Stimulated activated CD8-positive, alpha-beta memory T cell treated with anti-CD3 and anti-CD28 coated beads, Interleukin-12 subunit alpha, Interleukin-12 subunit beta, amount 100 ng/mL, for 1 hour (primary cell): ENCODE data around the gene PTPRG.

Experiments used
- DNase-seq: peaks from one replicate; pipeline ENCODE4 v3.0.0-alpha.2; 2020; ENCODE audit warnings: low read depth

PTPRG gene

GRCh38 chr3:61928039-61928438, 366.7 kb downstream of the PTPRG start:
- no peak for DNase-seq

DNA sequence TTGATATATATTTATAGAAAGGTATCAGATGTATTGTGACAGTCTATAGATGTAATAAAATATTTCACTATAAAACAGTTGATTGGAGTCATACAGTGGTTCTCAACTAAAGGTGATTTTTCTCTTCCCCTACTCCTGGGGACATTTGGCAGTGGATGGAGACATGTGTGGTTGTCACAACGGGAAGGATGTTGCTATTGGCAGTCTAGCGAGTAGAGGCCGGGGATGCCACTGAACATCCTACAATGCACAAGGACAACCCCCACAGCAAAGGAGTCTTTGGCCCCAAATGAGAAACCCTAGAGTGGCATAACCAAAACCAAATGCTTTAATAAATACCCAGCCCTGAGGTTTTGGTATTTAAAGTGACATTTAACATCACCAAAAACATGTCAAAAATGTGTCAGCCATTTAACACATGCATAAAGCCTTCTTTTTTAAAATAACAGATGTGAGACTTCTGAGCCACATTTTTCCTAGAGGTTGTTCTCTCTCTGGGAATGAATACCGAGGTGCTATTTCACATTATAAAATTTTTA, 367.5 kb downstream of the PTPRG start:
- DNase-seq, result no peak

DNA sequence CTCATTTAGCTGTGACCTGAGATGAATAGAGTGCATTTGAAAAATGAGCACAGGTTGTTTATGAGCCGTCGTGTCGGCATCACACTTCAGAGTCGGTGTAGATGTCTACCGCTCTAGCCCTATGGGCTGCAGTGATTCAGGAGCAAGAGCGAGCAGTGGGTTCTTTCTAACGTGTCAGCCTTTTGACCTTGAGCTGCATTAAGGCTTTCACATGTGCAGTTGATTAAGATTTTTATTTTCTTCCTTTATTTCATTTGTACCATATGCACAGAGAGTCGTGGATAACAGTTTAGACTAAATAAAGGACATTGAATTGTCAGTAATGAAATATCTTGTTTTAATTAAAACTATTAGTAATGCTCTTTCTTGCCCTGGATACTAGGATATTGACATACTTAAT, 368.2 kb downstream of the PTPRG start:
- no peak for DNase-seq

DNA sequence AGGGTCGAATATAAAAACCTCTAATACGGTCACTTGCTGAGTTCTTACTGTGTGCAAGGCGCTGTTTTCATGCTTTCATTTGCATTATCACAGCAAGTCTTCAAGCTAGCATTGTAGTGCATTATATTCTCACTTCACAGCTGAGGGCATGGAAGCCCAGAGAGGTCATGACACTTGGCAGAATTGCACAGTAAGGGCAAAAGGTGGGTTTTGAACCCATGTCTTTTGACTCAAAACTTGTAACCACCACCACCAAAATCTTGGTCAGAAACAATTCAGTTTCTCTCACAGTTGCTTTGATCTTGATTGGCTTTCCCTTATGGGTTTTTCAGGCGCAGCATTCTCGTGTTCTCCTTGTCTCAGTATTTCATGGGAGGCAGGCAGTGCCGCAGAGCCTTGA, 371.1 kb downstream of the PTPRG start:
- DNase-seq, result no peak

DNA sequence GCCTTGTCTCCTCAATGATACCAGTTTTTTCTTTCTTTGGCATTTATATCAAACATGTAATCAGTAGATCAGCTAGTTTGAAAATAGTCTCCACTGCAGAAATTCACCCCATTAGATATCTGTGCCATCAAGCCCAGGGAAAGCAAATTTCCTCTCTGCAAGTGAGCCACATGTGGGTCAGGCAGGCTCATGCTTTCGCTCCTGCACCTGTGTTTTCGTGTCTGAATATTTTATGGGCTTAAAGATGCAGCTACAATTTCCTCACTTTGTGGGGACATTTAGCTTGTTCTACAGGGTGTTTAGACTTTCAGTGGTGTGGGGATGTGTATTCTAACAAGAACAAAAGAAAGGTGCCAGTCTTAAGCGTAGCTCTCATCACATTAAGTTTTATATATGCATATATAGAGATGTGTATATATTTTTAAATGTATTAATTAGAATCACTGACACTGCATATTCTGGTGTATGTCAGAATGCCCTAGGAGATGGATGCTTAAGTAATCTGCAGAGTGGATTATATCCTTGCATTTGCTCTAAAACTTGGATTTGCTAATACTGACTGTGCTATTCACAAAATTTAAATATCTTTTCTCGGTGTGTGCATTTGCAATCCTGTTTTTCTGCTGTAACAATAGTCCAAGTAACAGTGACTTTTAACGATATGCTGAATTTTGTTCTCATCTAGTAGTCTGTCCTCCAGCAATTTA, 372.6 kb downstream of the PTPRG start:
- DNase-seq, result no peak

DNA sequence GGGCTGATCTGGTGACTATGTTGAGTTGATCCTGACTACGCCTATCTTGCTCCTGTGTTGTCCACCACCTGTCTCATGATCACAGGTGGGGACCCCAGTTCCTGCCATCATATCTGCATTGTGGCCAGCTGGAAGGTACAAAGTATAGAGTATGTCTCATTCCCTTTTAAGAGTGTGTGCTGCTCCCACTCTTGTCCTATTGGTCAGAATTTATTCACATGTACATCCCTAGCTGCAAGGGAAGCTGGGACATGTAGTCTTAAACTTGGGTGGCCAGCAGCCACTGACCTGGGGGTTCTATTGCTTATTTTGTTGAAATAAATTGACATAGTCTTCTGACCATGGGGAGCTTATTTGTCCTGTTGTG, 373.1 kb downstream of the PTPRG start:
- no peak for DNase-seq

GRCh38 chr3:61935814-61936213, 374.4 kb downstream of the PTPRG start:
- no peak for DNase-seq

DNA sequence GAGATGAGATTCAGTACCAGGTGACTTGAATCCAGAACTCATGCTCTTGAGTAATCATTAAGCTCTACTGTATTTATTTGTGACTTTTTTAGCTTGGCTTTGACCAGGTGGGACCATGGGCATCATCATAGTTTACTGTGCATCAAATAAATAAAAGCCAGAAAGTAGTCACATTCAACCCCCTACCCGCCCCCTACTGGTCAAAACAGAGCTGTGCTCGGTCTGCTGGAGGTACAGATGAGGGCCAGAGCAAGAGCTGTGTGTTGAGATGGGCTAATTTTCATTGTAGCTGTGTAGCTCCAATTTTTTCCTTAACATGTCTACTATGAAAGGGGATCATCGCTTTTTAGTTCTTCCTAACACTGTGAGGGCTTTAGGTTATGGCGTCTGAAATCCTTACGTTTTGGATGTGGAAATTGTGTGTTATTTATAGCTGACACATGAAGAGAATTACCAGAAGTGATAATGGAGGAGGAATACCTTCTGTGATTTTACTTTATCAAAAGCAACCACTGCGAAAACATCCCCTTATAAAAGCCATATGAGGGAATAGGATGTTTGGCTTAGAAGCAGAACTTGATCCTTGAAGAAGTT, 375.1 kb downstream of the PTPRG start:
- peak; percentile 1 for DNase-seq

DNA sequence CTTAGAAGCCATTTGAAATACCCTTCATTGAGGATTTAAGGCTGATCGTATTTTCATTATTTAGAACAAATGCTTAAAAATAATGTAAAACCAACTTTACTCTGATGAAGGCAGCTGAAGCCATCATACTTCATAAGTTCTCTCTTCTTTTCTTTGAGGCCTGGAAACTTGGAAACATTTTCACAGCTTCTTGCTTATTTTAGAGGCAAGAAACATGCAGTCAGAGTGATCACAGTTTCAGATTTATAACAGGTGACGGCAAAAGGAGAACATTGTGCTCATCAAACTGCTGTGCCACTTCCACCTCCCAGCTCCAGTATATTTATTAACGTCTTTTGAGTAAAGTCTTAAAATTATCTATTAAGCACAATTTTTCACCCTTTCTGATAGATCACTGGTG, 376.1 kb downstream of the PTPRG start:
- DNase-seq, result no peak

- no peak for DNase-seq
These were observed 377.6 kb downstream of the PTPRG start for GRCh38 chr3:61938878-61939549.

GRCh38 chr3:61940236-61940635, 378.9 kb downstream of the PTPRG start:
- DNase-seq, result no peak

GRCh38 chr3:61943975-61944374, 382.6 kb downstream of the PTPRG start:
- DNase-seq, result no peak

DNA sequence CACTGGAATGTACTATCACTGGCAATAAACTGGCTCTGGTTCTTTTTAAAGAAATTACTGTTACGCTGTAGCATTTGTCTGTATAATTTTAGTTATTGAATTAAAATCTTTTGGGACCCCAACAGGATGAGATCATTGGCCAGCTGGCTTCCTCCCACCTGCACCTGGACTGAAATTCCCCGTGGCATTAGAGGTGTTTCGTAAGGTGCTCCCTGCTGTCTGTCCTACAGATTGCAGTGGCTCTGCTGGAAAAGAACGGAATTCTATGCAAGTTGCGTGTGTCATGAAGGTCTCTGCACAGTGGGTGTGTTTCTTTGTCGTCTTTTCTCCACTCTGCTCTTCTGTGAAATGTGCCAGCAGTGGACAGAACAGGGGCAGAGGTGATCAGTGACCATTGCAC, 383.4 kb downstream of the PTPRG start:
- DNase-seq, result no peak

DNA sequence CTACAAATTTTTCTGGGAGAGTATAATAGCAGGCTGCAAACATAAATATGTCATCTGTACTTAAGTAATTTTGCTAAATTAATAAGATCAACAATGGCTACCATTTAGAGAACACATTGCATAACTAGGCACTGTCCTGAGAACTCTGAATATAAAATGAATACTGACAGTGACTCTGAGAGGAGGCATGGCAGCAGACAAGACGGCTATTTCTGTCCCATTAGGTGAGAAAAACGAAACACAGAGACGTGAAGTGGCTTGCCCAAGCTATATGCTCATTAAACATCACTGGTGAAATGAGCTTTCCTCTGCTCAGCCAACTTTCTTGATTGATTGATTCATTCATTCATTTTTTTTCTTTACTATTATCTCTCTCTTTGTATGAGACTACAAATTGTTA, 384.3 kb downstream of the PTPRG start:
- no peak for DNase-seq

GRCh38 chr3:61946570-61947324, 385.4 kb downstream of the PTPRG start:
- no peak for DNase-seq

- DNase-seq, result no peak
These were observed 386.1 kb downstream of the PTPRG start for GRCh38 chr3:61947456-61947855.

DNA sequence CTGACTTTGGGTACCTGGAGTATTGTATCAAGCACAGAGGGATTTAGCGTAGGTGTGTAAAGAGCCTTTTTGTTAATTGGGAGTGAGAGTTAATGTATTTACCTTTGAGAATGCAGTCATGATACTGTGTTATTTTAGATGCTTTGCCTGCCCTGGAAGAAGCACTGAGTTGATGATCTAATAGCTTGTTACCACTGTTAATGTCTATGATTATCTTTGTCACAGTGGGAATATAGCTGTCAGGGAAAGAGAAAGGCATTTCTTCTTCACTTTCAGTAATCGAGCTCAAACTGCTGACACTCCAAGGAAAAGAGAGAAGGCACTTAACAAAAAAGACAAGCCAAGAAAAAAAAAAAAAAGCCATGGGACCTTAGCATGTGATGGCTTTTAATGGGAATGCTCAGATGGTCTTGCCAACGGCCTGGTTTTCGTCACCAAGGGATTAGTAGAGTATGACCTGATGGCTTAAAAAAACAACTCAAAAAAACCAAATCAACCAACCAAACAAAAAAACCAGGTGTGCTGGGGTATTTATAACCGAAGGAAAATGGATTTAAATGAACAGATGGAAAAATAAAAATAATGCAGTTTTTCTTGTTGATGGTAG, 387.4 kb downstream of the PTPRG start:
- DNase-seq, result no peak

DNA sequence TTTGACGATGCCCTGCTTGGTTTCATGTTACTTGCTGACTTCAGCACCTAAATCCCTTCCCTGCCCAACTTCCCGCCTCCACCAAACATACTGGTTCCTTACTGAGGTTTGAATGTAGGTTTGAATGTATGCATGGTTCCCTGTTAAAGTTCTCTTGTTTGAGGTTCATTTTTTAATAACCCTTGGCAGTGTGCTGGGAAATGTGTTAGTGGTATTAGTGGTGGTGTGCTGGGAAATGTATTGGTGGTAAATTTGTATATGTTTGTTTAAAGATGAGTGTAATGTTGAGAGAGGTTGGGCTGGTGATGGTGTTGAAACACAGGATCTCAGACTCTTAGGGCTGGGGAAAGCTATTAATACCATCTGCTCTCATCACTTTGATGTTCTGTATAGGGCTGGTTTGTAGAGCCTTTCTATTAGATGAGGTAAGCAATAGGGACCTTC, 392.7 kb downstream of the PTPRG start:
- no peak for DNase-seq

DNA sequence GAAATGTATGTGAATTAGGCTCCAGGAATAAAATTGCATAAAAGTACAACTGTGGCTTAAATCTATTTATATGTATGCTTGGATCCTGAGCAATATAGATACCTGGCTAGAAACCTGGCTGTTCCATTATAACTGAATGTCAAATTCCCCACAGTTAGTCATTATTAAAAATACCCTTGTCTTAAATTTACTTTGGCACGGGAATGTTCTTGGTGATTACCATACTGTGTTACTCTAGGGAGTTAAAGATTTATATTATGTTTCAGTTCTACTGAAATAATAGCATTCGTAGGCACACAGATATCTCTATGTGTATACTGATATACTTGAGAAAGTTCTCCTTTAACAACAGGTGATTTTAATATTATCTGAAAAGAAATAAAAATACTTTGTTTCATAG, 394.1 kb downstream of the PTPRG start:
- DNase-seq, result no peak

GRCh38 chr3:61956236-61956635, 394.9 kb downstream of the PTPRG start:
- DNase-seq, result no peak

- no peak for DNase-seq
These were observed 395.9 kb downstream of the PTPRG start for GRCh38 chr3:61957259-61957658.

DNA sequence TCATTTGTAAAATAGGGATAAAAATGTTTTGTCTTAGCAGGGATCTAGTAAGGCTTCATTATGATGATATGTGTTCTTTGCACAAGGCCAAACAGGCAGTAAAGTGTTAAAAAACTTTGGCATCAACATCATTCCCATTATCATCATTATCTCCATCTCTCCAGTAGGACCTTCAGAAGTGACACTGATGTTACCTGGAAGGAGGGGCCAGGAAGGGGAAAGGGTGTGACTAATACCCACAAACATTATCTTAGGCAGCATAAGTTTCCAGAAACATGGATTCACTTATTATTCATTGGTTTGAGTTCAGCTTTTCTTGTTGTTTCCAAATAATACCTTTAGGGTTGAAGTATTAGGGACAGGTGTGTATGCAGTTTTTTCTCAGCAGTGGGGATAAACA, 399.6 kb downstream of the PTPRG start:
- no peak for DNase-seq
